ENCODE measurements around the gene ATP6V1A.

DNA sequence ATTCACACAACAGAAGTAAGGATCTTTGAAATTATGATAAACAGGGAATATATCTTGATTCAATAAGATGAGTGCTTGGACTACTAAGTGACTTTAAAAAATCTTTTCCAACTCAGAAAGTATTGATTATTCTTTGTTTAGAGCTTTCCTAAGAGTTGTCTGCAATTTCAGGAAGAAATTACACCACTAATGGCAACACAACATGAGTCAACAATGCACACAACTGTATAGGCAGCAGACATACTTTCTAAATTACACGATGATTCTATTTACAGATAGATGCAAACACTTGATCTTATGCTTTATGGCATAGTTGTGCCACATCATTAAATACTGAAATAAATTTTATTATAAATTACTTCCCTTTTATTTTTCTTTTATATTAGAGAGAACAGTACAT lies 5.2 kb upstream of the ATP6V1A start:
- TF ChIP-seq, protein P1, sequence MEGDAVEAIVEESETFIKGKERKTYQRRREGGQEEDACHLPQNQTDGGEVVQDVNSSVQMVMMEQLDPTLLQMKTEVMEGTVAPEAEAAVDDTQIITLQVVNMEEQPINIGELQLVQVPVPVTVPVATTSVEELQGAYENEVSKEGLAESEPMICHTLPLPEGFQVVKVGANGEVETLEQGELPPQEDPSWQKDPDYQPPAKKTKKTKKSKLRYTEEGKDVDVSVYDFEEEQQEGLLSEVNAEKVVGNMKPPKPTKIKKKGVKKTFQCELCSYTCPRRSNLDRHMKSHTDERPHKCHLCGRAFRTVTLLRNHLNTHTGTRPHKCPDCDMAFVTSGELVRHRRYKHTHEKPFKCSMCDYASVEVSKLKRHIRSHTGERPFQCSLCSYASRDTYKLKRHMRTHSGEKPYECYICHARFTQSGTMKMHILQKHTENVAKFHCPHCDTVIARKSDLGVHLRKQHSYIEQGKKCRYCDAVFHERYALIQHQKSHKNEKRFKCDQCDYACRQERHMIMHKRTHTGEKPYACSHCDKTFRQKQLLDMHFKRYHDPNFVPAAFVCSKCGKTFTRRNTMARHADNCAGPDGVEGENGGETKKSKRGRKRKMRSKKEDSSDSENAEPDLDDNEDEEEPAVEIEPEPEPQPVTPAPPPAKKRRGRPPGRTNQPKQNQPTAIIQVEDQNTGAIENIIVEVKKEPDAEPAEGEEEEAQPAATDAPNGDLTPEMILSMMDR (IDR thresholded peaks at IDR 0.05) = no peak
- no peak for TF ChIP-seq POLR2A (IDR thresholded peaks at IDR 0.05)

Data from testis (tissue), 2 donors.